HepG2 (cell line): Measurements from ENCODE around the gene ZMYND12. TPM values are rescaled to one million over a fixed set of nuclear protein-coding genes. Genes with fewer than 3 reads are reported as not detected.
A peak's percentile ranks its signal among the peaks of the same experiment; 100 is the strongest.

Experiments
- AGO1 ChIP-seq: fragments of 200-400 bp; formaldehyde crosslinking; IDR thresholded peaks from 2 replicates; pipeline ENCODE4 v1.6.1; 2017; ENCODE audit warnings: mild to moderate bottlenecking, low read depth, low read length, moderate library complexity; ENCODE audit not compliant: poor library complexity, severe bottlenecking
- CEBPB ChIP-seq: IDR thresholded peaks from 2 replicates; pipeline ENCODE4 v1.6.1; 2011; ENCODE audit warnings: low read depth, low read length, improper control_type of control experiment, borderline replicate concordance
- ELF3 ChIP-seq: IDR thresholded peaks from 2 replicates; pipeline ENCODE4 v1.6.1; 2016; ENCODE audit warnings: missing genetic modification reagents, missing compliant biosample characterization
- ELF4 ChIP-seq: sonication (generic); formaldehyde crosslinking; IDR thresholded peaks from 2 replicates; pipeline ENCODE4 v1.5.0; 2020; ENCODE audit warnings: missing genetic modification reagents, mild to moderate bottlenecking, moderate library complexity, borderline replicate concordance
- MED13 ChIP-seq: sonication (generic); formaldehyde crosslinking; IDR thresholded peaks from 2 replicates; pipeline ENCODE4 v1.5.0; 2020; ENCODE audit warnings: missing genetic modification reagents
- NR1H2 ChIP-seq: sonication (generic); formaldehyde crosslinking; IDR thresholded peaks from 2 replicates; pipeline ENCODE4 v1.8.1; 2022; ENCODE audit warnings: low read depth, missing genetic modification reagents, borderline replicate concordance
- NR2F2 ChIP-seq: IDR thresholded peaks from 2 replicates; pipeline ENCODE4 v1.6.1; 2012; ENCODE audit warnings: low read depth, inconsistent platforms, borderline replicate concordance
- PRDM4 ChIP-seq: sonication (generic); formaldehyde crosslinking; IDR thresholded peaks from 2 replicates; pipeline ENCODE4 v1.9.0; 2021; ENCODE audit warnings: missing genetic modification reagents, borderline replicate concordance
- SIN3A ChIP-seq: IDR thresholded peaks from 2 replicates; pipeline ENCODE4 v1.6.1; 2011; ENCODE audit warnings: low read depth, mild to moderate bottlenecking, control low read depth, low read length, borderline replicate concordance
- polyA plus RNA-seq, 8 experiments: library from polyadenylated mRNA; depleted of rRNA in 3 of 8; stranded (reverse) in 7 of 8; unstranded in 1 of 8; fragments of >200 nt; fragmentation: Illumina TruSeq in 4 of 8; extraction: Trizol in 4 of 8; gene quantifications; 2 replicates each; pipeline versions ENCODE4 v1.2.1 to v1.2.3, GENCODE V29; 2011 to 2016; ENCODE audit warnings: low read depth in 4 of 8, missing spikeins in 1 of 8, mixed read lengths in 1 of 8; ENCODE audit not compliant: insufficient read depth in 1 of 8
- total RNA-seq, 5 experiments: library from RNA; depleted of rRNA; stranded (reverse); fragments of >200 nt; fragmentation: Illumina TruSeq; extraction: Trizol; gene quantifications; 2 replicates each; pipeline ENCODE4 v1.2.3, GENCODE V29; 2016; ENCODE audit warnings: low read depth in 1 of 5
- TF ChIP-seq, protein P1 (sequence below): sonication (generic); formaldehyde crosslinking; IDR thresholded peaks from 2 replicates; pipeline ENCODE4 v1.9.0; 2021; ENCODE audit warnings: mild to moderate bottlenecking, missing genetic modification reagents
- TF ChIP-seq, protein P2 (sequence below): sonication (generic); formaldehyde crosslinking; IDR thresholded peaks from 2 replicates; pipeline ENCODE4 v1.4.0; 2020; ENCODE audit warnings: missing genetic modification reagents

Gene ZMYND12
- total and polyA plus RNA-seq, 2 of the 13 experiments (the other 11 are each of a cell fraction or from before 2014, with no cell fraction given): 0.13 to 0.71 TPM

- TF ChIP-seq PRDM4 (CRISPR knock-in tag) (no peak), ELF3 (CRISPR knock-in tag) (peak; percentile 93), NR1H2 (CRISPR knock-in tag) (0 out of 2 replicates have a peak, but pooled peaks have one; percentile 20), MED13 (CRISPR knock-in tag) (0 out of 2 replicates have a peak, but pooled peaks have one; percentile 52), AGO1 (peak; percentile 21), SIN3A (peak; percentile 70), NR2F2 (no peak), CEBPB (no peak), ELF4 (CRISPR knock-in tag) (peak; percentile 97)
- TF ChIP-seq, protein P1, sequence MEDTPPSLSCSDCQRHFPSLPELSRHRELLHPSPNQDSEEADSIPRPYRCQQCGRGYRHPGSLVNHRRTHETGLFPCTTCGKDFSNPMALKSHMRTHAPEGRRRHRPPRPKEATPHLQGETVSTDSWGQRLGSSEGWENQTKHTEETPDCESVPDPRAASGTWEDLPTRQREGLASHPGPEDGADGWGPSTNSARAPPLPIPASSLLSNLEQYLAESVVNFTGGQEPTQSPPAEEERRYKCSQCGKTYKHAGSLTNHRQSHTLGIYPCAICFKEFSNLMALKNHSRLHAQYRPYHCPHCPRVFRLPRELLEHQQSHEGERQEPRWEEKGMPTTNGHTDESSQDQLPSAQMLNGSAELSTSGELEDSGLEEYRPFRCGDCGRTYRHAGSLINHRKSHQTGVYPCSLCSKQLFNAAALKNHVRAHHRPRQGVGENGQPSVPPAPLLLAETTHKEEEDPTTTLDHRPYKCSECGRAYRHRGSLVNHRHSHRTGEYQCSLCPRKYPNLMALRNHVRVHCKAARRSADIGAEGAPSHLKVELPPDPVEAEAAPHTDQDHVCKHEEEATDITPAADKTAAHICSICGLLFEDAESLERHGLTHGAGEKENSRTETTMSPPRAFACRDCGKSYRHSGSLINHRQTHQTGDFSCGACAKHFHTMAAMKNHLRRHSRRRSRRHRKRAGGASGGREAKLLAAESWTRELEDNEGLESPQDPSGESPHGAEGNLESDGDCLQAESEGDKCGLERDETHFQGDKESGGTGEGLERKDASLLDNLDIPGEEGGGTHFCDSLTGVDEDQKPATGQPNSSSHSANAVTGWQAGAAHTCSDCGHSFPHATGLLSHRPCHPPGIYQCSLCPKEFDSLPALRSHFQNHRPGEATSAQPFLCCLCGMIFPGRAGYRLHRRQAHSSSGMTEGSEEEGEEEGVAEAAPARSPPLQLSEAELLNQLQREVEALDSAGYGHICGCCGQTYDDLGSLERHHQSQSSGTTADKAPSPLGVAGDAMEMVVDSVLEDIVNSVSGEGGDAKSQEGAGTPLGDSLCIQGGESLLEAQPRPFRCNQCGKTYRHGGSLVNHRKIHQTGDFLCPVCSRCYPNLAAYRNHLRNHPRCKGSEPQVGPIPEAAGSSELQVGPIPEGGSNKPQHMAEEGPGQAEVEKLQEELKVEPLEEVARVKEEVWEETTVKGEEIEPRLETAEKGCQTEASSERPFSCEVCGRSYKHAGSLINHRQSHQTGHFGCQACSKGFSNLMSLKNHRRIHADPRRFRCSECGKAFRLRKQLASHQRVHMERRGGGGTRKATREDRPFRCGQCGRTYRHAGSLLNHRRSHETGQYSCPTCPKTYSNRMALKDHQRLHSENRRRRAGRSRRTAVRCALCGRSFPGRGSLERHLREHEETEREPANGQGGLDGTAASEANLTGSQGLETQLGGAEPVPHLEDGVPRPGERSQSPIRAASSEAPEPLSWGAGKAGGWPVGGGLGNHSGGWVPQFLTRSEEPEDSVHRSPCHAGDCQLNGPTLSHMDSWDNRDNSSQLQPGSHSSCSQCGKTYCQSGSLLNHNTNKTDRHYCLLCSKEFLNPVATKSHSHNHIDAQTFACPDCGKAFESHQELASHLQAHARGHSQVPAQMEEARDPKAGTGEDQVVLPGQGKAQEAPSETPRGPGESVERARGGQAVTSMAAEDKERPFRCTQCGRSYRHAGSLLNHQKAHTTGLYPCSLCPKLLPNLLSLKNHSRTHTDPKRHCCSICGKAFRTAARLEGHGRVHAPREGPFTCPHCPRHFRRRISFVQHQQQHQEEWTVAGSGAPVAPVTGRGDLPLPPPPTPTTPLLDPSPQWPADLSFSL (CRISPR knock-in tag): 0 out of 2 replicates have a peak, but pooled peaks have one; percentile 29
- TF ChIP-seq, protein P2, sequence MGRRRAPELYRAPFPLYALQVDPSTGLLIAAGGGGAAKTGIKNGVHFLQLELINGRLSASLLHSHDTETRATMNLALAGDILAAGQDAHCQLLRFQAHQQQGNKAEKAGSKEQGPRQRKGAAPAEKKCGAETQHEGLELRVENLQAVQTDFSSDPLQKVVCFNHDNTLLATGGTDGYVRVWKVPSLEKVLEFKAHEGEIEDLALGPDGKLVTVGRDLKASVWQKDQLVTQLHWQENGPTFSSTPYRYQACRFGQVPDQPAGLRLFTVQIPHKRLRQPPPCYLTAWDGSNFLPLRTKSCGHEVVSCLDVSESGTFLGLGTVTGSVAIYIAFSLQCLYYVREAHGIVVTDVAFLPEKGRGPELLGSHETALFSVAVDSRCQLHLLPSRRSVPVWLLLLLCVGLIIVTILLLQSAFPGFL: no peak
These were observed at the start of gene ZMYND12, which contains the start of gene PPCS (continued) for GRCh38 chr1:42456010-42456753.
